Measurements from ENCODE around the gene MKS1. TPM values are rescaled to one million over a fixed set of nuclear protein-coding genes. Genes with fewer than 3 reads are reported as not detected.

Gene MKS1
- total RNA-seq, 6 donors from 2014 or later = 11.7 to 44.0 (median 15.0) TPM

DNA sequence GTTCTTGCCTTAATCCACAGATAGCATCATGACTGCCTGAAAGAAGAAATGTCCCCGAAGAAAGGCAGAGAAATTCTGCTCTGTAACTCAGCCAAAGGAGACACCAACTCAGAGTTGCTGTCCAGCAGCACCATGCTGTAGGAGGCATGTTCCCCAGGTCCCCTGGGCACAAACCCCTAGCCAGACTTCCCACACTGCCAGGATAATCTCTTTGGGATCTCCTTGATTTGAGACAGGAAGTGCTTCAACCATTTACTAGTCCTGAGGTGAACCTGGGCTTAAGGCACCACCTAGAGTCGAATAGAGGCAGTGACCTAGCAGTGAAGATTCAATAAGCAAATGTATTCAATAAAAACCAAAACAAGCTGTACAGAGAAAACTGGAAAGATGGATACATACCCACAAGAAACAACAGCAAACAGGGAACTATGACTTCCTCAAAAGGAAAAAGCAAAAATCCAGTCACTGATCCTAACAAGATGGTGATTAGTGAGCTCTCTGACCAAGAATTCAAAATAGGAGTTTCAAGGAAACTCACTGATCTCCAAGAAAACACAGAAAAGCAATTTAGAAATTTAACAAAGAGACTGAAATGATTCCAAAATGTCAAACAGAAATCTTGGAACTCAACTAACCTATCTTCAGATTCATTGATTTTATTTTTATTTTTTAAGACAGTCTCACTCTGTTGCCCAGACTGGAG is 46.5 kb downstream of the MKS1 start:
- no peaks in the 10 kb centered on the region for H3K27me3 ChIP-seq
- no peaks in the 10 kb centered on the region for H3K36me3 ChIP-seq
- no peaks in the 10 kb centered on the region for H3K9me3 ChIP-seq
- 35 to 39% methylated on average over 2 of the region's 2 CpGs for WGBS, 2 donors
- H3K4me1 ChIP-seq = no peaks in the 10 kb centered on the region
- TF ChIP-seq, protein P1, sequence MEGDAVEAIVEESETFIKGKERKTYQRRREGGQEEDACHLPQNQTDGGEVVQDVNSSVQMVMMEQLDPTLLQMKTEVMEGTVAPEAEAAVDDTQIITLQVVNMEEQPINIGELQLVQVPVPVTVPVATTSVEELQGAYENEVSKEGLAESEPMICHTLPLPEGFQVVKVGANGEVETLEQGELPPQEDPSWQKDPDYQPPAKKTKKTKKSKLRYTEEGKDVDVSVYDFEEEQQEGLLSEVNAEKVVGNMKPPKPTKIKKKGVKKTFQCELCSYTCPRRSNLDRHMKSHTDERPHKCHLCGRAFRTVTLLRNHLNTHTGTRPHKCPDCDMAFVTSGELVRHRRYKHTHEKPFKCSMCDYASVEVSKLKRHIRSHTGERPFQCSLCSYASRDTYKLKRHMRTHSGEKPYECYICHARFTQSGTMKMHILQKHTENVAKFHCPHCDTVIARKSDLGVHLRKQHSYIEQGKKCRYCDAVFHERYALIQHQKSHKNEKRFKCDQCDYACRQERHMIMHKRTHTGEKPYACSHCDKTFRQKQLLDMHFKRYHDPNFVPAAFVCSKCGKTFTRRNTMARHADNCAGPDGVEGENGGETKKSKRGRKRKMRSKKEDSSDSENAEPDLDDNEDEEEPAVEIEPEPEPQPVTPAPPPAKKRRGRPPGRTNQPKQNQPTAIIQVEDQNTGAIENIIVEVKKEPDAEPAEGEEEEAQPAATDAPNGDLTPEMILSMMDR (IDR thresholded peaks at IDR 0.05) = peak in 4 of 6 experiments; percentile 21 to 36 (median 34)
- TF ChIP-seq POLR2AphosphoS5 (IDR thresholded peaks at IDR 0.05) = no peak
- DNase-seq (no peak), ATAC-seq (ENCODE audit: low FRiP score in 2 of 2) (no peak)
- no peak overlapping the region for H3K4me3 ChIP-seq
- H3K27ac ChIP-seq = no peak overlapping the region

DNA sequence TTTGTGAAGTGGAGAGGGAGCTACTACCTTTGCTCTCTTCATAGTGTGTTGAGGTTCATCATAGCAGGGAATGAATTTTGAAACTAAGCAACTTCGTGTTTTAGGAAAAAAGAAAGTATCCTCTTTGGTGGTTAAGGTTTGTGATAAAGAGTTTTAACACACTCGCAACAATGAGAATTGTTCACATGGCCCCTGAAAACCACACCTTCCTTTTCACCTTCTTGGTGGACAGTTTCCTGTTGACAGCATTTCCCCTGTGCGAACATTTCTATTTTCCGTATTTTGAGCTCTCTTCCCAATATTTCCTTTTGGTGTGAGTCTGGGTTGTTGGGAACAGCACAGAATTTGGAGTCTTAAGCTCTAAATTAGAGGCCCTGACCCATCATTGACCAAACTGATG is 48.4 kb downstream of the MKS1 start:
- H3K27me3 ChIP-seq = no peaks in the 10 kb centered on the region

DNA sequence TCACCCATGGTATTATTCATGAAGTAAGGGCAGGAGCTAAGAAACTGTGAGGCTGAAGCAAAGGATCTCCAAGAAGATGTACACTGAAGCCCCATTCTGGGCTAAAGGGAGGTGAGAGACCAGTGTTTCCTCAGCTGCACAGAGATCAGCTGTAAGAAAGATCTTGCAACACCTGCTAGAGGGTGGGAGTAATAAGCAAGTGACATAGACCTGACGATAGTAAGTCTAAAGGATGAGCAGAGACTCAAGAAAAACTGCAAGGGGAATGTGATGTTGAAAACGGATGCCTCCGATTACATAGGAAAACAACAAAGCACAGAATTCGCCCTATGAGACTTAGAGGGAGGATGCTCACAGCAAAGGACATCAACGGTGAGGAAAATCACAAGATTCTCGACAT is 52.4 kb downstream of the MKS1 start, which contains the start of gene OR4D2:
Gene OR4D2 (plus strand): TSS at position 301 of the 400 bp plus-strand sequence. CDS start 2,674 bp downstream, outside the sequence.
- H3K27ac ChIP-seq = no peak within 1 kb of the TSS
- no peaks in the 10 kb centered on the region for H3K36me3 ChIP-seq
- TF ChIP-seq EP300 (IDR thresholded peaks at IDR 0.05) (no peak), POLR2AphosphoS5 (IDR thresholded peaks at IDR 0.05) (no peak), POLR2A (IDR thresholded peaks at IDR 0.05) (no peak)
- TF ChIP-seq, protein P1 (IDR thresholded peaks at IDR 0.05) = no peak
- ATAC-seq (ENCODE audit: low FRiP score in 2 of 2) = no peak
- no peak within 1 kb of the TSS for H3K4me3 ChIP-seq
- no peak for DNase-seq
- H3K4me1 ChIP-seq = no peaks in the 10 kb centered on the region
- H3K27me3 ChIP-seq = no peaks in the 10 kb centered on the region
- H3K9me3 ChIP-seq = no peaks in the 10 kb centered on the region
- 63 to 76% methylated on average over 6 of the region's 6 CpGs for WGBS, 2 donors

More for the DNA sequence above, 48.4 kb downstream of the MKS1 start:
- no peak for ATAC-seq (ENCODE audit: low FRiP score in 2 of 2)
- H3K36me3 ChIP-seq = no peaks in the 10 kb centered on the region
- no peak overlapping the region for H3K27ac ChIP-seq
- TF ChIP-seq POLR2AphosphoS5 (IDR thresholded peaks at IDR 0.05) = no peak
- no peak for TF ChIP-seq POLR2A (IDR thresholded peaks at IDR 0.05)
- TF ChIP-seq, protein P1 (IDR thresholded peaks at IDR 0.05) = no peak
- 39 to 44% methylated on average over 4 of the region's 4 CpGs for WGBS, 2 donors
- H3K4me1 ChIP-seq = no peaks in the 10 kb centered on the region
- no peak for DNase-seq
- H3K4me3 ChIP-seq = no peak overlapping the region
- H3K9me3 ChIP-seq = no peaks in the 10 kb centered on the region

DNA sequence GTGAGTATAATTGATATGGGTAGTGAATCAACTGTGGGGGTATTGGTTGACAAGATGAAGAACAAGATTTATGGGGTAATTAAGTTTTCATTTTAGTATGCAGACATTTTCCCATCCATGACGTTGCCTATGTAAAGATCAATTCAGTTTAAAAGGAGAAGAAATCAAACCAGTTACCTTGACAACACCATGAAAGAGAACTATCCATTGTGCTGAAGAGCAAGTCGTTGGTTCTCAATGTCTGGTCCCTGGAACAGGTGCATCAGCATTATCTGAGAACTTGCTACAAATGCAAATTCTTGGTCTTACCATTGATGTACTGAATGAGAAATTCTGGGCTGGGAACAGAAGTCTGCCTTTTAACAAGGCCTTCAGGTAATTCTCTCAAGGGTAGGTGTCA is 53.1 kb downstream of the MKS1 start:
- Histone ChIP-seq H3K4me3 (no peak overlapping the region), H3K27me3 (no peaks in the 10 kb centered on the region), H3K9me3 (no peaks in the 10 kb centered on the region), H3K36me3 (no peaks in the 10 kb centered on the region), H3K27ac (no peak overlapping the region), H3K4me1 (no peaks in the 10 kb centered on the region)
- 18 to 21% methylated on average over 2 of the region's 2 CpGs for WGBS, 2 donors
- TF ChIP-seq, protein P1 (IDR thresholded peaks at IDR 0.05) = no peak
- TF ChIP-seq POLR2AphosphoS5 (IDR thresholded peaks at IDR 0.05) (no peak), EP300 (IDR thresholded peaks at IDR 0.05) (no peak), POLR2A (IDR thresholded peaks at IDR 0.05) (no peak)
- DNase-seq (no peak), ATAC-seq (ENCODE audit: low FRiP score in 2 of 2) (no peak)

DNA sequence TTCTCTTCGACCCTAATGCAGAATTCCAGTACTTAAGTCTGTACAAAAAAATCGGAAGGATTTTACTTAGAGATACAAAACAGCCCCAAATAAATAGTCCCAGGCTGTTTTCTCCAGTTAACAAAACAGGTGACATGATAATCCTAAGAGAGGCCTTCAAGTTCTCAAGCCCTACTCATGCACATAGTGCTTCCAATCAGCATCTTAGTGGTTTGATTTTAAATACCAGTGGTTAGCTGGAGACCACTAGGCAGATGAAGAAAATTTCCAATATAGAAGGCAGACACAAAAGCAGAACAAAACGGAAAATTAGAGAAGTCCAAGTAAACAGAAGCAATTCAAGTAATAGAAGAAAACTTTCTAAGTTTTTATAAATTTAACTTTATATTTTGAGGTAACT is 57.5 kb downstream of the MKS1 start:
- 69 to 71% methylated on average over 3 of the region's 3 CpGs for WGBS, 2 donors
- H3K27ac ChIP-seq = no peak overlapping the region
- peaks cover 0 to 13% (median 11%) of the 10 kb centered on the region in 4 donors for H3K4me1 ChIP-seq
- no peak for ATAC-seq (ENCODE audit: low FRiP score in 2 of 2)
- no peak overlapping the region for H3K4me3 ChIP-seq
- no peak for DNase-seq
- H3K27me3 ChIP-seq = peaks cover 0 to 11% (median 3%) of the 10 kb centered on the region in 4 donors
- H3K9me3 ChIP-seq = no peaks in the 10 kb centered on the region
- TF ChIP-seq POLR2A (IDR thresholded peaks at IDR 0.05) (no peak), EP300 (IDR thresholded peaks at IDR 0.05) (no peak), POLR2AphosphoS5 (IDR thresholded peaks at IDR 0.05) (no peak)
- TF ChIP-seq, protein P1 (IDR thresholded peaks at IDR 0.05) = no peak
- no peaks in the 10 kb centered on the region for H3K36me3 ChIP-seq

Measured in upper lobe of left lung (tissue), 6 donors.